Measurements from ENCODE around the gene MRPL53.

- TF ChIP-seq CTCF (conservative IDR thresholded peaks at IDR 0.05; ENCODE audit: low read depth in 2 of 2) (no peak), EZH2 (IDR thresholded peaks at IDR 0.05; ENCODE audit: low read depth, unreplicated experiment) (no peak), REST (IDR thresholded peaks at IDR 0.05; ENCODE audit: unreplicated experiment) (no peak), NANOG (IDR thresholded peaks at IDR 0.05; ENCODE audit: borderline replicate concordance) (no peak), POLR2AphosphoS5 (IDR thresholded peaks at IDR 0.05; ENCODE audit: low read depth) (peak; percentile 87), CREB1 (CRISPR knock-in tag; IDR thresholded peaks at IDR 0.05; ENCODE audit: low read depth) (no peak), EZH2phosphoT487 (IDR thresholded peaks at IDR 0.05; ENCODE audit: unreplicated experiment) (no peak), JUNB (IDR thresholded peaks at IDR 0.05; ENCODE audit: unreplicated experiment) (no peak), ZNF114 (CRISPR knock-in tag; IDR thresholded peaks at IDR 0.05) (no peak), ZNF331 (CRISPR knock-in tag; IDR thresholded peaks at IDR 0.05; ENCODE audit: low read depth) (no peak), ZNF462 (CRISPR knock-in tag; IDR thresholded peaks at IDR 0.05) (no peak), ETS1 (IDR thresholded peaks at IDR 0.05) (no peak)
Measured at GRCh38 chr2:74457549-74458131, 14.8 kb downstream of the MRPL53 start.
